Measurements from ENCODE around the gene TRIM71.

Gene TRIM71

DNA sequence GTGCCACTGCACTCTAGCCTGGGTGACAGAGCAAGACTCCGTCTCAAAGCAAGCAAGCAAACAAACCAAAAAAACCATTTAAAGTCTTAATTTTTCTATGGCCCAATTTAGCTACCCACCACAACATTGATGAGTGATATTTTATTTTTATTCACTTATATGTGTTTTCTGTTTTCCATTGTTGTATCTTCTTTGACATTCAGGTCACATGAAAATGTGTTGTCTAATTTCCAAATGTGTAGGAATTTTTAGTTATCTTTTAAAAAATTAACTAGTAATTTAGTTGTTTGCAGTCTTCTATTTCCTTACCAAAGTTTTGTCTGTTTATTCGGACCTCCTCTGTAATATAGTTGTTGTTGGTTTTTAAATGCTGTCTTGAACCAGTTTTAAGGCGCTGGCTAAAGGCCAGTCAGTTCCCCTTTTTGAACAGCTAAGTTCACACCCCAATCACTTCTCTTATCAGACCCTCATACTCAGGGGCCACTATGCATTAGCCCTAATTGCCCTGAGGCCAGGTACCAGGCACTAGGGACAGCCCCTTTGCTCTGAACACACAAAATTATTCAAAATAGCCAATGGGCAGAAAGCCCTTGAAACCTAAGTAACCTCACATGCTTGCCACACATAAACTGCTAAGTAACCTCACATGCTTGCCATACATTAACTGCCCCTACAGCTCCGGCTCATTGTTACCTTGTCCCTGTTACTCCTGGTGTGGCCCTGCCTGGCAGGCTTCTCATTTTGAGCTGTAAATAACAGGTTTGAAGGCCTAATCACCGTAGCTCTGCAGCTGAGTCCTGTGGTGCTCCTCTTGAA, 129.4 kb downstream of the TRIM71 start:
- DNase-seq = no peak

Measured in 8988T (cell line).